Measurements from ENCODE around the gene ASB2.

ASB2 gene

DNA sequence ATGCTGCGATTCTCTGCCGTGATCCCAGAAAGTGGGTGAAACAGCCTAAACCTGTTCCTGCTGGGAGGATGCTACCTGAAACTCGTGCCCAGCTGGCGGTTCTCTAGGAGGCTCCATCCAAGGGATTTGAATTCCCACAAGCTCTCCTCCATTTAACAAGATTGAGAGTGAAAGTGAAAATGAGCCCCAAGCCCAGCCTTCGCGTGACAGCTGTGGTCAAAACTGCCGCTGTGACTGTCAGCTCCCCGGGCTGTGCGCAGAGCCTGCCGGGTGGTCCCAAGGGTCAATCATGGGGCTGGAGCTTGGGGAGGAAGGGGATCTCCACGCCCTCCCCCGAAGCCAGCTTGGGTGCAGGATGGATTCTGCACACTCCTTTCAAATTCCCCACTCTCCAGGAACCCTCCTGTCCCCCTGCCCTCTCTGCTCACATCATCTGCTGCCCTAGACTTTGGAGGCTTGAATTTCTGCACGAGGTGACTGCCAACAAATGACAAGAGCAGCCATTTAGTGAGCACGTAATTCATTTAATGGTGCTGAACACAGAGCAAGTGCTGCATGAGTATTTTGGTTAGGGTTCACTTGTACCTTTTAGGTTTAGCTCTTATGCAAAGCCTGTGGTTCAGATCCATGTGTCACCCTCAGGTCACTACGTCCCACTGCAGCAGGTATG is 5.3 kb downstream of the ASB2 start:
- peaks cover 22% of the 10 kb centered on the region for H3F3A ChIP-seq (ENCODE audit: control insufficient read depth, insufficient read depth)
- no peaks in the 10 kb centered on the region for H3K79me2 ChIP-seq (ENCODE audit: control insufficient read depth, low read length)
- H3K27me3 ChIP-seq (ENCODE audit: control insufficient read depth, low read length): no peaks in the 10 kb centered on the region
- TF ChIP-seq EZH2phosphoT487 (IDR thresholded peaks at IDR 0.05; ENCODE audit: borderline replicate concordance, low read length): no peak
- TF ChIP-seq, protein P1, sequence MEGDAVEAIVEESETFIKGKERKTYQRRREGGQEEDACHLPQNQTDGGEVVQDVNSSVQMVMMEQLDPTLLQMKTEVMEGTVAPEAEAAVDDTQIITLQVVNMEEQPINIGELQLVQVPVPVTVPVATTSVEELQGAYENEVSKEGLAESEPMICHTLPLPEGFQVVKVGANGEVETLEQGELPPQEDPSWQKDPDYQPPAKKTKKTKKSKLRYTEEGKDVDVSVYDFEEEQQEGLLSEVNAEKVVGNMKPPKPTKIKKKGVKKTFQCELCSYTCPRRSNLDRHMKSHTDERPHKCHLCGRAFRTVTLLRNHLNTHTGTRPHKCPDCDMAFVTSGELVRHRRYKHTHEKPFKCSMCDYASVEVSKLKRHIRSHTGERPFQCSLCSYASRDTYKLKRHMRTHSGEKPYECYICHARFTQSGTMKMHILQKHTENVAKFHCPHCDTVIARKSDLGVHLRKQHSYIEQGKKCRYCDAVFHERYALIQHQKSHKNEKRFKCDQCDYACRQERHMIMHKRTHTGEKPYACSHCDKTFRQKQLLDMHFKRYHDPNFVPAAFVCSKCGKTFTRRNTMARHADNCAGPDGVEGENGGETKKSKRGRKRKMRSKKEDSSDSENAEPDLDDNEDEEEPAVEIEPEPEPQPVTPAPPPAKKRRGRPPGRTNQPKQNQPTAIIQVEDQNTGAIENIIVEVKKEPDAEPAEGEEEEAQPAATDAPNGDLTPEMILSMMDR (IDR thresholded peaks at IDR 0.05; ENCODE audit: low read depth, low read length, poor library complexity, severe bottlenecking): peak; percentile 42
- peaks cover 99% of the 10 kb centered on the region for H3K4me1 ChIP-seq (ENCODE audit: control insufficient read depth, low read length)
- no peaks in the 10 kb centered on the region for H3K9me3 ChIP-seq (ENCODE audit: control insufficient read depth, insufficient read depth, low read length)
- peak overlapping the region; percentile 69 for H3K4me3 ChIP-seq (ENCODE audit: low read length)
- peak overlapping the region; percentile 82 for H3K4me2 ChIP-seq (ENCODE audit: low read length)
- no peaks in the 10 kb centered on the region for H3K36me3 ChIP-seq (ENCODE audit: control insufficient read depth, low read length)
- no peaks in the 10 kb centered on the region for H4K20me1 ChIP-seq (ENCODE audit: control insufficient read depth, insufficient read depth, low read depth, low read length)
- no peaks in the 10 kb centered on the region for H3K9me2 ChIP-seq (replicated peaks; ENCODE audit: control insufficient read depth, low read length)
- H3K27ac ChIP-seq (ENCODE audit: low read depth, low read length): peak overlapping the region; percentile 91

DNA sequence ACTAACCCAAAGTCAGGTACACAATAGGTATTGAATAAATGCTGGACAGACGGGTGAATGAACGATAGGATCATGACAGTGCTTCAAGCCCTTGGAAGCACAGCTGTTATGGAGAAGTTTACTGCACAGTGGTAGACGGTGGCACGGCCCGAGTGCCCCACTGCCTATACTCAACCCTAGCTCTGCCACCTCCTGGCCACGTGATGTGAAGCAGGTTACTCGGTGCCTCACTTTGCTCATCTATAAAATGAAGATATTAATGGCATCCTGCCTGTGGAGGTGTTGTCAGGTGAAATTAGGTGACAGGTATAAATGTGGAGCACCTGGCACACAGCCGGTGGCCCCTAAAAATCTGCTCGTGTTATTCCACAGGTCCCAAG is 5.8 kb downstream of the ASB2 start:
- Histone ChIP-seq H3K4me2 (ENCODE audit: low read length) (peak overlapping the region; percentile 82), H3K4me3 (ENCODE audit: low read length) (peak overlapping the region; percentile 69), H3K4me1 (ENCODE audit: control insufficient read depth, low read length) (peaks cover 99% of the 10 kb centered on the region), H3K36me3 (ENCODE audit: control insufficient read depth, low read length) (no peaks in the 10 kb centered on the region), H3K27me3 (ENCODE audit: control insufficient read depth, low read length) (no peaks in the 10 kb centered on the region), H3F3A (ENCODE audit: control insufficient read depth, insufficient read depth) (peaks cover 18% of the 10 kb centered on the region), H4K20me1 (ENCODE audit: control insufficient read depth, insufficient read depth, low read depth, low read length) (no peaks in the 10 kb centered on the region), H3K79me2 (ENCODE audit: control insufficient read depth, low read length) (no peaks in the 10 kb centered on the region), H3K9me3 (ENCODE audit: control insufficient read depth, insufficient read depth, low read length) (no peaks in the 10 kb centered on the region), H3K27ac (ENCODE audit: low read depth, low read length) (peak overlapping the region; percentile 91), H3K9me2 (replicated peaks; ENCODE audit: control insufficient read depth, low read length) (no peaks in the 10 kb centered on the region)
- TF ChIP-seq EZH2phosphoT487 (IDR thresholded peaks at IDR 0.05; ENCODE audit: borderline replicate concordance, low read length): no peak
- TF ChIP-seq, protein P1 (IDR thresholded peaks at IDR 0.05; ENCODE audit: low read depth, low read length, poor library complexity, severe bottlenecking): peak; percentile 87

GRCh38 chr14:93969082-93969828 is 7.1 kb downstream of the ASB2 start:
- Histone ChIP-seq H3K4me1 (ENCODE audit: control insufficient read depth, low read length) (peaks cover 98% of the 10 kb centered on the region), H3K27me3 (ENCODE audit: control insufficient read depth, low read length) (no peaks in the 10 kb centered on the region), H3K4me2 (ENCODE audit: low read length) (peak overlapping the region; percentile 82), H3K27ac (ENCODE audit: low read depth, low read length) (peak overlapping the region; percentile 91), H3K4me3 (ENCODE audit: low read length) (peak overlapping the region; percentile 69), H3K9me2 (replicated peaks; ENCODE audit: control insufficient read depth, low read length) (no peaks in the 10 kb centered on the region), H3F3A (ENCODE audit: control insufficient read depth, insufficient read depth) (peaks cover 21% of the 10 kb centered on the region), H3K36me3 (ENCODE audit: control insufficient read depth, low read length) (no peaks in the 10 kb centered on the region), H4K20me1 (ENCODE audit: control insufficient read depth, insufficient read depth, low read depth, low read length) (no peaks in the 10 kb centered on the region), H3K79me2 (ENCODE audit: control insufficient read depth, low read length) (no peaks in the 10 kb centered on the region), H3K9me3 (ENCODE audit: control insufficient read depth, insufficient read depth, low read length) (no peaks in the 10 kb centered on the region)
- TF ChIP-seq, protein P1 (IDR thresholded peaks at IDR 0.05; ENCODE audit: low read depth, low read length, poor library complexity, severe bottlenecking): no peak
- TF ChIP-seq EZH2phosphoT487 (IDR thresholded peaks at IDR 0.05; ENCODE audit: borderline replicate concordance, low read length): no peak

Data from DOHH2 (cell line).